GM19025 (cell line): ENCODE measurements around the gene VEZF1.

ENCODE experiments used
- ATAC-seq: cut with Tn5 transposase; IDR thresholded peaks from one replicate; pipeline ENCODE4 v1.9.1; 2021; ENCODE audit warnings: mild to moderate bottlenecking, low read depth, moderate library complexity; ENCODE audit not compliant: unreplicated experiment

Gene VEZF1

DNA sequence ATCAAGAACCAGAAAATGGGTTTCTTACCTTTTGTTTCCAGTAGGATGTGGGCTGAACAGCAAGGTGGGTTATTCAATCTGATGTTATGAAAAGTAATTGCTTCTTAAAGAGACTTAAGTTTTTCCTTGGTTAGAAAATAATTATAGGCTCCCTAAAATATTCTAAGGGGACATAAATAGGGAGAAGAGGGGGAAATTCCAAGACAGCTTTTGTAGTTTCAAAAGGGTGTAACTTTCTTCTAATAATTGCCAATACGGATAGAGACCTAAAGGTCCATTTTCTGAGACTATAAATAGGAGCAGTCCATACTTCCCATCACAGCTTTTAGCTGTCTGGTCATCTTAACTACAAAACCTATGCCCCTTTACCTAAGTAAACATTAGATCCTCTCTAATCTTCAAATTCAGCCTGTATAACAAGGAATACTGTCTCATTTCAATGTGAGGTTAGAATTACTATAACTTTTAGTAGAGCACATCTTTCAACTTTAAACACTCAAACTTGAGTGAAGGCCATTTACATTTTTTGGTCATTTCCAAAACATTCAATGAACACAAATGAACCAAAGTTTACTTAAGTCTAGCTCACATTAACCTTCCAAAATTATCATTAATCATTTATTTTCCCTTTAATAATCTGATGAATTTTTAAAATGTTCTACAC lies 13.5 kb upstream of the VEZF1 start:
- no peak for ATAC-seq

DNA sequence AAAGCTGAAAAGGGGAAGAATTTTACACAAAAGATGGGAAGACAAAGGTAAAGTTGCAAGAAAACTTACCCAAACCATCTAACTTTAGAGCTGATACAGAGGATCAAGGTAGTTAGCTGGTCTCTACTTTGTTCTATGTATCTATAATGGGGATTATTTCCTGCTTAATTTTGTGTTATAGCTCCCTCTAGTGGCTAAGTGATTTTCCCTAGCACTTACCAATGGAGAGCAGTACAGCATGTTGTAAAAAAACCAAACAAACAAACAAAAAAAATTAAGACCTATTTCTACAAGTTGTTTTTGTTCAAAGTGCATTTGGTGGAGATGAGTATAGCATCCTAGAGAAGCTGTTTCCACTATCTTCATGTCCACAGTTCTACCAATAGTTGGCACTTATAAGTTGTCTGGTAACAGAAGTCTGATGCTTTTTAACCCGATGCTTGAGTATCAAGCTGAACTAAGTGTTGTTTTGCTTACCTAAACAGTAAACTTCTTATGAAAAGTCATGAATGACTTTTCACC lies 11.5 kb upstream of the VEZF1 start:
- no peak for ATAC-seq

DNA sequence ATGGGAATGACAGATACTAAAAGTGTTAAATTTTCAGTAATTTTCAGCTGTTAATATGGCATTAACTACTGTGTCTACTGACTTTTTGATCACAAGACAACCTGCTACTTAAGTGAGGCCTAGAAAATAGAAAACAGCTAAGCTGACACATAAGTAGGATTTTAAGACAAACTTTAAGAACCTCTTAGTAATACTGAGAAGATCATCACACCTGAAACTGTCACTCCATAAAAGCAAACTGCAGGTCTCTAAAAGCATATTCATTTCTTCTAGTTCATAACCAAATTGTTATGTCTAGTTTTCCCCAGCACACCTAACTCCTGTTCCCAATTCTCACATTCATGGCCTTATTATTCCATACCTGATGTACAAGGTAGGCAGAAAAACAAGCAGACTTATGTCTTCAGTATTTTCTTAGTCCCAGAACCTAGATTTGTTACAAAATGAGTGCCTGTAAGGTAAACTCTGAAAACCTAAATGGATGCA lies 11.0 kb upstream of the VEZF1 start:
- ATAC-seq, result no peak

DNA sequence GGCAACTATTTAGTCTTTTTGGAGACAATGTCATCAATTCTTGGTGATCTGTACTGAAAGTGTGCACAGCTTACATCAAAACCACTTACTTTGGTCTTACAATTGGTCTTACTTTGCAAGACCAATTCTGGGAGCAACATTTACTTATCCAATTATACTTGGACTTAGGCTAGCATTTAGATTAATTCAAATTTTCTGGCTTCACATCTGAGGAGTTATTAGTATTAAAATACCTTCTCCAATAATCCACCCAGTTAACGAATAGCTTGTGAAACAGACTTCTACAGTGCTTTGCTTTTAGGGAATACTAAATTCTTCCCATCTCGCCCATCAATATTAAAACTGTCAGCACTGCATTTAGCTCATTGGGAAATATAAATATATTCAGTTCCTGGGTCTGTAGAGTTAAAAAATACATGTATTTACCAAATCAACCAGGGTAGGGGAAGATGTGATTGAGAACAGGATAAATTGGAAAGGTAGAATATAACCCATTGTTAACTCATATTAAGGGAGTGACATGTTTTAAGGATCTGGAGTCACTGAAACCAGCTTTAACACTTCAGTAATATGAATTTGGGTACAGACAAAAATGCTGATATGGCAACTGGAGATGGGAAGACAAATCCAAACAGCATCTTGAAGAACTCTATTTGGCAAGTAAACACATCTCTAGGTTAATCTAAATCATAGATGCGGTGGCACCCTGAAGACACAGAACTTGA lies 9.2 kb upstream of the VEZF1 start:
- ATAC-seq, result no peak

DNA sequence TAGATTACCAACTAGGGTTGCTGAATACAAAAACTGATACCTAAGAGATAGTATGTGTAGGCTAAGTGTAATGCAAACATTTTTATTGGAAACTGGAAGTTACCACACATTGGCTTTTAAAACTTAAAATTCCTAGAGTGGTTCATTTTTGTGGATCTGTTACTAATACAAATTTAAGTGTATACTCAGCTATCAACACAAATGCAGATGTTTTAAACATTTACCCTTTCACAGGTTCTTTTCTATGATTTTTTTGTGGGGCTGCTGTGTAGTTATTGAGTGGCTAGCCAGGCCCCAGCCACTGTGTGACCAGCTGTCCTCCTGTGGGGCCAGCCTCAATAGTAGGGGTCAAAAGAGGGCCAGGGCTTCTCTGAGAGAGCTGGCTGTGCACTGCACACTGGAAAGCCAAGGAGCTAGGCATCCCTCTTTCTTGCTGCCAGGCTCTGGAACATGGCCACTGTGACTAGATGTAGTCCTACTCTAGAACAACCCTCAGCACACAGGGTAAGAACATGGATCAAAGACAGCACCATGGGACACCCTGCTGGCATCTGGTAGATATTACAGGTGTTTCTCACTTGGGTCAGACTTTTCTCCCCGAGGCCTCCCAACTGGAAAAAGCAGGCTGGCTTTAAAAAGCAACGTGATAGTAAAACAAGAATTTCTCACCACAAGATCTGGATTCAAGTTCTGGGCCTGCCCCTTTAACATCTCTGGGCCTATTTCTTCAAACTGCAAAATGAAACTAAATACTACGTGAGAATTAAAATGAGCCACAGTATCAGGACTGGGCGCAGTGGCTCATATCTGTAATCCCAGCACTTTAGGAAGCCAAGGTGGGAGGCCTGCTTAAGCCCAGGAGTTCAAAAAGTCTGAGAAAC lies 7.3 kb upstream of the VEZF1 start:
- no peak for ATAC-seq

DNA sequence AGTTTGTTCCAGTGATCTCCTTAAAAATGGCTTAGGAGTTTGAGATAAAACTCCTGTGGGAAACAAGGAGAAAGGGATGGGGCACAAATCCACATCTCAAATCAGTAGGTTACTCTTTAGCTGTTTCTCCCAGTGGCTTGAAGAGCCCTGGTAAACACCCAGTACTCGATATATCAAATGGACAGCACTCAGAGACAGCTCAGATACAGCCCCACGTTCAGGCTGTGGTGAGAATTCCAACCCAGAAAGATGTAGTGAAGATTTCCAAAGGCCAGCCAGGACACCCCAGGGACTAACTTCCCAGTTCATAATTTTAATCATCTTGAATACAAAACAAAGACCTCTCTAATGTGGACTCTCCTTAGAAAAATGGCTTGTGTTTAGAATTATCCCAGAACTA lies 6.4 kb upstream of the VEZF1 start:
- no peak for ATAC-seq

DNA sequence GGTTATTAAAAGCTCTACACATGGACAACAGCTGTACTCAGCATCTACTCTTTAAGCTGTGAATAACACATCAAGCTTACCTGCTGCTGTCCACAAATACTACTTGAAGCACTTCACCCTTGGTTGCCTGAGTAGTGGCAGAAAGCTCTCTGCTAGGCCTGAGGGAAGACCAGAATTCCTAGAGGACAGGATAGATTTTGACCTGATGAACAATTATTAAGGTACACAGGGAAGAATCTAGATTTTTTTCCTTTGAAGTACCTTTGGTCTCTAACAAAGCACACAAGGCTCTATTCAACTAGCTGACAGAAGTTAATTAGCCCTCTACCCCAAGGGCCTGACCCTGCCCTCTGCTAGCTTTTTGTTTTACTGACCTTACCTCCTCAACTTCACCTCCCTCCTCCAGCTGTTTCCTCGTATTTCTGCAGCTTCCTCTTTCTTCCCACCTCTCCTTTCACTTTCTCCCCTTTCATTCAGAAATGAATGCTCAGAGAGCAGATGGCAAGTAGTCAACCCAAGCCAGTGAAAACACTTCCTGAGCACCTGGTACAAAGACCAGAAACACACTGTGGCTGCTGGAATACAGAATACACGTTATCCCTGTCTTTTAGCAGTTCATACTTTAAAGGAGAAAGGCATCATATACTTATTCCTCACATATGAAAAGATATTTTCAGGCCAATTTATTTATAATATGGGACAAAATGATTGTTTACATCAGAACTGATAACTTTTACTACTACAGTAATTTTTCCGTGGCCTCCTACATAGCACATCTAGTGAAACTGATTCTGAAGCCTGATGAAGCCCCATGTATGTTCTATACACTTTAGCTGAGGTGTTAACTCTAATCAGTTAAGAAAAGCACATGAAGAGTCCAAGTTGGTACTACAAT lies 5.7 kb upstream of the VEZF1 start:
- no peak for ATAC-seq

DNA sequence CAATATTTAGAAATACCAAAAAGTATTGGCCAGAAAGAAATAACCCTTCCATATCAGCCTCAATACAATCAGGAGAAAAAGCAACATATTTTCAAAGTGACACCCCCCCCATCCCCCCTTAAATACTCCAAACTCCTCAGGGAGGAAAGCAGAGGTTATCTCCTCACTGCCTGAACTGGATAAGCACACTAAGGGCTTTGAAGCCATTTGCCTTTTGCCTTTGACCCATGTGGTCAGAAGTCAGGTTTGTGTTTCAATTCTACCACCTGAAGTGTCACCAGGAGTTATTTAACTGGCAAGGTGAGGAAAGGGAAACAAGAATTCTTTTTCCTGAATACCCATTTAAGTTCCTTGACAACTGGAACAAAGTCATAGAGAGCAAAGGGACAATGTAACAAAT lies 3.5 kb upstream of the VEZF1 start:
- no peak for ATAC-seq

DNA sequence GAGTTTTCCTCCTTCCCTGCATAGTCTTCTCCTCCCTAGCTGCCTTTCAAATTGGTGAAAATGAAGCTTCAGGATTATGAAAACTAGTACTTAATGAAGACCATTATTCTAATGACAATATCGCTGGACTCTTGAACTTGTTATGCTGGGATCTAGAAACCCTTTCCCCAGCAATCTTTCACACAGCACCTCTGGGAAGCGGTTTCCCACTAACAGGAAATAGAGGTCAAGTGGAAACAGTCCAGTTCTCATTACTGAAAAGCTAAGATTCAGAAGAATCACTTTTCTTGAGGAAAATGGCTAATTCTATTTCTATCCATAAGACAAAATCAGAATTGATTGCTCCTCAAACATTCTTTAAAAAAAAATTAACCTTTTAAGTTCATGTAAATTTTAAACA lies 2.0 kb upstream of the VEZF1 start:
- no peak for ATAC-seq

DNA sequence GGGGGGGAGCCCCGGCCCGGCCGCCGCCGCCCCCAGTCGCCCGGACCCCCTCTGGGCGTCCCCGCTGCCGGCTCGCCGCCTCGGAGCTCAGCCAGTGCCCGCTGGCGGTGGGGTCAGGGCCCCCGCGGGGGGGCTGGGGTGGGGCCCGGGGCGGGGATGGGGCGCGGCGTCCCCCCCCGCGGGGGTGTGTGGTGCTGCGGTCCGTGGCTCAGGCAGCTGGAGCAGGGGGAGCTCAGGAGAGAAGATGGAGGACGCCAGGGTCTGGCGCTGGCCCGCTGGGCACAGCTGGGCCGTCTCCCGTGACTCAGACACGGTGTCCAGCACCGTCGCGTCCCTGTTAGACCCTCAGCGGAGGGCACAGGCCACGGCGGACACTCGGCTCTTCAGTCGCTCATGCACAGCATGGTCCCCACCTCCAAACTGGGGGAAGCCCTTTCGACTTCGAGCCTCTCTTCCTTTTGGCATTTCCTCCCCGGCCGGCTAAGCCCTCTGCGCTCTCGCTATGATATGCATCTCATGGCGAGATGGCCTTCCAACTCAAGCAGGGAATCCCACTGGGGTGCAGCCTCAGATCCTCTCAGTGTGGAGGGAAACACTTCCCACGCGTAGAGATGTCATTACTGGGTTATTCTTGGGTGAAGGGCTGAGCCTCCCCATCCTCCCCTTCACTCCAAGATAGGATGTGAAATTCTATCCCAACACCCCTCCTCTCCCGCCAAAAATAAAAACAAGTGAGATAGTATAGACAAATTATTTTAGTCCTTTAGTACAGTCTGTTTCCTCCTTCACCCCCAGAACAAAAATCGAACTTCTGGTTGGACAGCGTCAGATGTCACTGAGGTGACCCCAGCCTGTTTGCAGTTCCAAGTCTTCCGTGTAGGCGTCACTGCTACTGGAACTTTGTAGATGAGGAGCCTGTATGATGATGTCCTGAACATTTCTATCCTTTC lies 522 bp upstream of the VEZF1 start:
- peak; percentile 83 for ATAC-seq

DNA sequence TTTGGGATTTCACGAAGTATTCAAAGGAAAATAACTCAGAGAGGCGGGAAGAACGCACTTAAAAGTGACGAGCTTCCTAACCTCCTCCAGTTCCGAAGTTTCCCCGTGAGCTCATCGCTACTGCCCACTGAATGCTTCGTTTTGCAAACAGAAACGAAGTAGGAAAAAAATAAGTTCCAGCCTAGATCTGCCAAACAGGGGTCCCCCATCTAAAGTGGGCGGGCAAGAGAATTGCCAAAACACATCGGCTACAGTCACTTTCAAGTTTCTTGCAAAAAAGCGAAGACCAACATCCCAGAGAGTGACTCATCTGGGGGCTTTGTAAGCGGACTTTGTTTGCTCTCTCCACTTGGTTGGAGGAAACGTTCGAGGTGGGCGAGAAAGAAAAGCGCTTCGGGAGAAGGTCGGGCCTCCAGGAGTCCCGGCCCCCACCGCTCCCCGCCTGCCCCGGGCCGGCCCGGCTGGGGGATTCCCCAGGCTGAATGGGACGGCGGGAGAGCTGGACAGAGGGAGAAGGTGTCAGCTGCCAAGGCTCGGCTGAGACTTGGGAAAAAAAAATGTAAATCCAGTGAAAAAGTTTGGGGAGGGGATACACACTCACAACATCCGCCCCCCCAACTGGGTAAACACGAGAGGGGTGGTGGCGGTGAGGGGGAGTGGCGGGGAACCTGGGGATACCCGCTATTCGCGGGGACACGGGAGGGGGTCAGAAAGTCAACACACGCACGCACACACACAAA lies 1.0 kb downstream of the VEZF1 start:
- no peak for ATAC-seq

DNA sequence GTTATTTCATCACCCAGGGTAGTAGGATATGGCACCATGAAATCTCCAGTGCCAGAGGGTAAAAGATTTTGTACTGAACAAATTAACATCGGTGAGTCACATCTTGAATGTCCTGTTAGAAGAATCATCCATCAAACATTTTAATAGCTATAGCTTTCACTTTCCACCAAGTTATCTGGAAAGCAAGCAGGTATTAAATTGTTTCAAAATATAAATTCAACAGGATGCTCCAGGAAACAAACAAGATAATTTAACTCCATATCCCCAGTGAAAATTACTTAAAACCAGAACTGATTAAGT lies 2.4 kb downstream of the VEZF1 start:
- no peak for ATAC-seq

DNA sequence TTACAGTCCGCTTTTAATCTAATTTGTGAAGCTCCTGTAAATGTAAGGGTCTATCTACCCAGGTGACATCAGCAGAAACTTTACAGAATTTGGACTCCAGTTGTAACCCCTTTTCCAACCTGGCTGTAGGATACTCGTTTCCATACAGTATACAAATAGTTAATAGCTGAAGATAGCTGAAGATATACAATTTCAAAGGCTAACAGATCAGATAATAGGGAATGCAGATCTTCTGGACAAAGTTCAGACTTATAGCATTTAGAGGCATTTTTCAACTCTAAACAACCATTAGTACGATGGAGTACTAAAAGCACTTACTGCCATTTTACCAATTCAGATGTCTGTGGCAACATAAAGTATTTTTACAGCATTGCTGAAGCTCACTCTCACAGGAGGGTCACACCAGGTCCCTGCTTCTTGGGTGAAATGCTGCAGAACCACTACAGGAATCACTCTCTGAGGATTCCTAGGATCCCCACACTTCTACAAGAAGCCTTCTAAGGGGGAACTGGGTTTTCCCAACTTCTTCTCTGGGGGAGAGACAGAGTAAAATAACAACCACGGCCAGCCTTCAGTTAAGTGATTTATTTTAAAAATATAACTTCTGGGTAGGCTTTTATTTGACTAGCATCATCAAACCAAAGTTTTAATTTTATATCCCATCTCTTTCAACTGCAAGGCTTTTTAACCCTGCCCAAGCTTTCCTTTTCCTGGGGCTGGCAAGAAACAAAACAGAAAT lies 2.9 kb downstream of the VEZF1 start:
- ATAC-seq, result no peak

DNA sequence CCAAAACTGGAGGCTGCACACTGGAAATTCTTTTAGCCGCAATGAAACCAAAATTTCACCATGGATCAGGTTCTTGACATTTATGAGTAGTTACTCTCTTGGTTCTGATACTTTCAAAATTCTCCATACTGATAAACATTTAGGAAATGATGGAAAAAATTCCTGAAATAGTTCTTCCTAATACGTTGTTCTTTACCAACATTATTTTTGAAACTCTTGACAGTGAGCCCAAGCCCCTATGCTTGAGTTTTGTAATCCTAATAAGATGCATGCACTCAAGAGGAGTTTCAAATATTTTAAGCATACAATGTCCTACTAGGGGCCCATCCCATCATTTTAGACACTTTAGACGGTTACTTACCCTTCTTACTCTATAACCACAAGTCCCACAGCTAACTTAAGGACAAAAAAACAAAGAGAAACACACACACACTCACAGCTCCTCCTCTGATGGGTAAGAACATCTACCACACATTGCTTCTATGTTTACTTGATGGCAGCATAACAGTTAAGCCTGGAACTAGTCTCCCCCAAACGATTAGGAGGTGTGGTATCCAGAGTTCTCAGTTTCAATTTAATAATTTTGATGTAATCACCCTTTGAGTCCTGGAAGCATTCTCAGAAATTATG lies 3.7 kb downstream of the VEZF1 start:
- ATAC-seq, result no peak

DNA sequence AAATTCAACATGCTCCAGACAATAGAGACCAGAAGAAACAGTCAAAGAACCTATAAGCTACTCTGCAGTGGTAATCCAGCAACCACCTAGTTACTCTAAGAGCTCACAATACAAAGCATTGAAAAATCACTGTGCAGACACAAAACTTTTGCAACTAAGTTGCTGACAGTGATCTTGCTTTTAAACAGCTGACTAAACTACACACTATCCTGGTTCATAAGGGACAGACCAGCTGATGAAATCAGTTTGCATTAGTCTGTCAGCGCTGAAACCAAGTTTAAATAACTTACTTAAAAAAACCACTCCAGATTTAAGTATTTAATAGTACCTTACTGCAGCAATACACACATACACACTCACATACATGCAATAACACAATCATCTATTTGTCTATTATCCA lies 4.6 kb downstream of the VEZF1 start:
- ATAC-seq, result no peak

DNA sequence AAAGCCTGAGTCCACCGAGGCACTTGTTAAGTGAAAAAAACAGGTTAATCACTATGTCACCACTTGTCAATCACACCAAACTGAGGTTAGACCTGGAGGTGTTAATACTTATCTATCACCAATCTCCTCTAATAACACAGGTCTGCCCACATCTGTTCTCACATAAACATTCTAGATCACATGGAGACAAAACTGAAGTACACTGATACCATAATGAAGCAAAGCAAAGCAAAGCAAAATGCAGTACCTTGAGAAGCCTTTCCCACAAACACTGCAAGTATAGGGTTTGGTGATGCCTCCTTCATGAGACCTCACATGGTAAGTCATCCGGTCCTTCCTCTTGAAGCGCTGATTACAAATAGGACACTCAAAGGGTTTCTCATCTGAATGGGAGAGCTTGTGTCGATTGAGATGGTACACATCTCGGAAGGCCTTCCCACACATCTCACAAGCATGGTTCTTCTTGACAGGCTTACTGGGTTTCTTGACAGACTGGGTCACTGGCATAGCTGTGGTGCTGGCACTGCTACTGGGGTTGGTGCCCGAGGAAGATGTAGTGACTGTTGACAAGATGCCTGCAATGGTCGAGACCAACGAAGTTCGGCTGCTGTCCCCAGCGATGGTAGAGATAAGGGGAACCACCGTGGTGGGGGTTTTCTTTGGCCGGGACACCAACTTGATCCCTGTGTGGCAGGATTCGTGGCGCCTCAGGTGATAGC lies 5.4 kb downstream of the VEZF1 start:
- ATAC-seq, result no peak

DNA sequence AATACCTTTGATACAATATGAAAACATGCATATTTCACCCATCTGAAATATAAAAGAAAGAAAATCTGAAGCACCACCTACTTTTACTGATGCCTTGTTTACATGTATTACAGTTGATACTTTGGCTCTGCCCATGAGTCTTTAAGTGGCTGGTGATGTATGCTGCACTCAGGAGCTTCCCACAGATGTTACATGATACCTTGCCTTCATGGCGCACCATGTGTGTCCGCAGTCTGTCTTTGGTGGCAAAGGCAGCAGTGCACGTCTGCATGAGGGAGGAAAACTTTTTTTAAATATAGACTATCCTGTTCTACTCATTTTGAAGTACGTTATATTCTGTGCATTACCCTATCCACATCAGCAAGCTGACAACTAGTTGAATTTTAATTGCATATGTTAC lies 7.5 kb downstream of the VEZF1 start:
- no peak for ATAC-seq
